PC-9 (cell line): ENCODE results near the gene NR2F1-AS1.

ENCODE experiments used
- EZH2 ChIP-seq: fragments of 200-600 bp; sonication (generic); IDR thresholded peaks from 2 replicates; pipeline ENCODE4 v1.8.0; 2017; ENCODE audit warnings: antibody characterized with exemption, low read depth
- TF ChIP-seq, protein P1 (sequence below): fragments of 200-600 bp; sonication (generic); conservative IDR thresholded peaks from 2 replicates; pipeline ENCODE4 v1.6.1; 2017; ENCODE audit warnings: mixed run types, antibody characterized with exemption, mild to moderate bottlenecking, moderate library complexity

DNA sequence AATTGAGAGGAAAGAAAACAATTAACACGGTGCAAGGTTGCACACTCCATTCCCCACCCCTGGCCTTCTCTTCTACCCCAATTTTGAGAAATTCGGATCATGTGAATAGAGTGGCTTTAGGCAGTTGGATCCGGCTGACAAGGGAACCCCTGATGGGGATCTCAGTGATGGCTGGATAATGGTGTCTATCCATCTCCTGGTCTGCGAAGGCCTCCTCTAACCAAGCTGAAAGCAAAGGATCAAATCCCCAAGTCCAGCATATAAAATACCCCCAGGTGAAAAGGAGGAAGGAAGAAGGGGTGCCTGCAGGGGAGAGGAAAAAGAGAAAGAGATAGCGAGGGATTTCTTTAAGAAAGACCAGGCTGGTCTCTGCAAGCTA is 18.0 kb upstream of the NR2F1-AS1 start:
- TF ChIP-seq, protein P1, sequence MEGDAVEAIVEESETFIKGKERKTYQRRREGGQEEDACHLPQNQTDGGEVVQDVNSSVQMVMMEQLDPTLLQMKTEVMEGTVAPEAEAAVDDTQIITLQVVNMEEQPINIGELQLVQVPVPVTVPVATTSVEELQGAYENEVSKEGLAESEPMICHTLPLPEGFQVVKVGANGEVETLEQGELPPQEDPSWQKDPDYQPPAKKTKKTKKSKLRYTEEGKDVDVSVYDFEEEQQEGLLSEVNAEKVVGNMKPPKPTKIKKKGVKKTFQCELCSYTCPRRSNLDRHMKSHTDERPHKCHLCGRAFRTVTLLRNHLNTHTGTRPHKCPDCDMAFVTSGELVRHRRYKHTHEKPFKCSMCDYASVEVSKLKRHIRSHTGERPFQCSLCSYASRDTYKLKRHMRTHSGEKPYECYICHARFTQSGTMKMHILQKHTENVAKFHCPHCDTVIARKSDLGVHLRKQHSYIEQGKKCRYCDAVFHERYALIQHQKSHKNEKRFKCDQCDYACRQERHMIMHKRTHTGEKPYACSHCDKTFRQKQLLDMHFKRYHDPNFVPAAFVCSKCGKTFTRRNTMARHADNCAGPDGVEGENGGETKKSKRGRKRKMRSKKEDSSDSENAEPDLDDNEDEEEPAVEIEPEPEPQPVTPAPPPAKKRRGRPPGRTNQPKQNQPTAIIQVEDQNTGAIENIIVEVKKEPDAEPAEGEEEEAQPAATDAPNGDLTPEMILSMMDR, result no peak
- no peak for TF ChIP-seq EZH2
